ENCODE measurements around the gene GPBP1. TPM values are rescaled to one million over a fixed set of nuclear protein-coding genes. Genes with fewer than 3 reads are reported as not detected.

The GPBP1 gene
- polyA plus RNA-seq, 1 donor from 2014 or later = 149 TPM

- Histone ChIP-seq H3K27ac (ENCODE audit: low read length) (peak overlapping the region; percentile 99), H3K9me2 (ENCODE audit: insufficient read depth, low read length) (no peaks in the 10 kb centered on the region), H4K20me1 (ENCODE audit: insufficient read depth) (peaks cover 18% of the 10 kb centered on the region), H3K36me3 (ENCODE audit: insufficient read depth, low read length) (no peaks in the 10 kb centered on the region), H3K27me3 (ENCODE audit: insufficient read depth, low read depth, low read length) (no peaks in the 10 kb centered on the region), H3K9ac (ENCODE audit: low read length) (peak overlapping the region; percentile 99), H3K9me3 (ENCODE audit: low read length) (no peaks in the 10 kb centered on the region), H3K79me2 (replicated peaks; ENCODE audit: insufficient read depth, low read length) (peaks cover 34% of the 10 kb centered on the region), H3K4me3 (ENCODE audit: low read length) (peak overlapping the region; percentile 87), H2AFZ (ENCODE audit: low read depth, low read length) (peak overlapping the region; percentile 48), H3K4me2 (ENCODE audit: low read length) (peak overlapping the region; percentile 95), H3F3A (ENCODE audit: insufficient read depth, low read length, poor library complexity, severe bottlenecking) (peaks cover 6% of the 10 kb centered on the region)
- TF ChIP-seq CTCF (IDR thresholded peaks at IDR 0.05; ENCODE audit: poor library complexity, severe bottlenecking) (no peak), RAD21 (conservative IDR thresholded peaks at IDR 0.05) (peak; percentile 52), REST (IDR thresholded peaks at IDR 0.05; ENCODE audit: borderline replicate concordance) (no peak), TAF1 (IDR thresholded peaks at IDR 0.05; ENCODE audit: low read depth) (no peak), POLR2AphosphoS5 (IDR thresholded peaks at IDR 0.05) (no peak), EZH2 (IDR thresholded peaks at IDR 0.05; ENCODE audit: borderline replicate concordance, insufficient read depth, low read length, poor library complexity, severe bottlenecking) (no peak), MXI1 (conservative IDR thresholded peaks at IDR 0.05; ENCODE audit: poor library complexity, severe bottlenecking) (peak; percentile 94), EP300 (conservative IDR thresholded peaks at IDR 0.05; ENCODE audit: poor library complexity, severe bottlenecking) (no peak), SMC3 (conservative IDR thresholded peaks at IDR 0.05; ENCODE audit: poor library complexity) (peak; percentile 55)
These were observed 1.2 kb upstream of the GPBP1 start for GRCh38 chr5:57172466-57173318.

- Histone ChIP-seq H3K4me3 (ENCODE audit: low read length) (peak overlapping the region; percentile 87), H3K27me3 (ENCODE audit: insufficient read depth, low read depth, low read length) (no peaks in the 10 kb centered on the region), H3K36me3 (ENCODE audit: insufficient read depth, low read length) (no peaks in the 10 kb centered on the region), H3K4me2 (ENCODE audit: low read length) (peak overlapping the region; percentile 71), H3F3A (ENCODE audit: insufficient read depth, low read length, poor library complexity, severe bottlenecking) (peaks cover 6% of the 10 kb centered on the region), H2AFZ (ENCODE audit: low read depth, low read length) (peak overlapping the region; percentile 97), H3K9me2 (ENCODE audit: insufficient read depth, low read length) (no peaks in the 10 kb centered on the region), H4K20me1 (ENCODE audit: insufficient read depth) (peaks cover 19% of the 10 kb centered on the region), H3K9ac (ENCODE audit: low read length) (peak overlapping the region; percentile 99), H3K9me3 (ENCODE audit: low read length) (no peaks in the 10 kb centered on the region), H3K27ac (ENCODE audit: low read length) (peak overlapping the region; percentile 99), H3K79me2 (replicated peaks; ENCODE audit: insufficient read depth, low read length) (peaks cover 50% of the 10 kb centered on the region)
- TF ChIP-seq MXI1 (conservative IDR thresholded peaks at IDR 0.05; ENCODE audit: poor library complexity, severe bottlenecking) (peak; percentile 77), SMC3 (conservative IDR thresholded peaks at IDR 0.05; ENCODE audit: poor library complexity) (peak; percentile 39), EP300 (conservative IDR thresholded peaks at IDR 0.05; ENCODE audit: poor library complexity, severe bottlenecking) (peak; percentile 18), RAD21 (conservative IDR thresholded peaks at IDR 0.05) (no peak), TAF1 (IDR thresholded peaks at IDR 0.05; ENCODE audit: low read depth) (no peak), POLR2AphosphoS5 (IDR thresholded peaks at IDR 0.05) (no peak), EZH2 (IDR thresholded peaks at IDR 0.05; ENCODE audit: borderline replicate concordance, insufficient read depth, low read length, poor library complexity, severe bottlenecking) (no peak)
These were observed 450 bp downstream of the GPBP1 start for GRCh38 chr5:57174128-57174889.

Data from neural cell (in vitro differentiated cells).